ENCODE results near the gene PSD4. TPM values are rescaled to one million over a fixed set of nuclear protein-coding genes. Genes with fewer than 3 reads are reported as not detected.

The PSD4 gene
- total RNA-seq, 4 donors from 2014 or later, result 48.2 to 193 (median 87.4) TPM

DNA sequence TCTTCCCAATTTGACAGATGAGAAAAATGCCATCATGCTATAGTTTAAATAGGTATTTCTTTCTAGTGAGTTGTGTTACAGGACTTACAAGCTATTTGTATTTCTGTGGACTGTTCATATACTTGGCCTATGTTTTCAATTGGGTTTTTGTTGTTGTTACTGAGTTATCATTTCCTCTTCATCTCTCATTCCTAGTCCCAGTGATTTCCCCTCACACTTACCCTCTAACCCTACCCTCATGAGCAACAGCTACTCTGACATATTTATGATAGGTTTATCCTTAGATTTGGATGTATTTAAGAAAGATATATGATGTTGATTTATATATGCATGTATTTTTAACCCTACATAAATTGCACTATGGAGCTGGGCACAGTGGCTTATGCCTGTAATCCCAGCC is 10.9 kb upstream of the PSD4 start:
- Histone ChIP-seq H3K36me3 (no peaks in the 10 kb centered on the region), H3K27ac (no peak overlapping the region), H3K9me3 (no peaks in the 10 kb centered on the region), H3K4me1 (peaks cover 0 to 40% (median 15%) of the 10 kb centered on the region in 4 donors), H3K4me3 (no peak overlapping the region), H3K27me3 (no peaks in the 10 kb centered on the region)
- intact Hi-C loops (cut with DNase I; ENCODE audit: low total_unique reads), result no loop called here
- no peak for DNase-seq
- TF ChIP-seq, protein P1, sequence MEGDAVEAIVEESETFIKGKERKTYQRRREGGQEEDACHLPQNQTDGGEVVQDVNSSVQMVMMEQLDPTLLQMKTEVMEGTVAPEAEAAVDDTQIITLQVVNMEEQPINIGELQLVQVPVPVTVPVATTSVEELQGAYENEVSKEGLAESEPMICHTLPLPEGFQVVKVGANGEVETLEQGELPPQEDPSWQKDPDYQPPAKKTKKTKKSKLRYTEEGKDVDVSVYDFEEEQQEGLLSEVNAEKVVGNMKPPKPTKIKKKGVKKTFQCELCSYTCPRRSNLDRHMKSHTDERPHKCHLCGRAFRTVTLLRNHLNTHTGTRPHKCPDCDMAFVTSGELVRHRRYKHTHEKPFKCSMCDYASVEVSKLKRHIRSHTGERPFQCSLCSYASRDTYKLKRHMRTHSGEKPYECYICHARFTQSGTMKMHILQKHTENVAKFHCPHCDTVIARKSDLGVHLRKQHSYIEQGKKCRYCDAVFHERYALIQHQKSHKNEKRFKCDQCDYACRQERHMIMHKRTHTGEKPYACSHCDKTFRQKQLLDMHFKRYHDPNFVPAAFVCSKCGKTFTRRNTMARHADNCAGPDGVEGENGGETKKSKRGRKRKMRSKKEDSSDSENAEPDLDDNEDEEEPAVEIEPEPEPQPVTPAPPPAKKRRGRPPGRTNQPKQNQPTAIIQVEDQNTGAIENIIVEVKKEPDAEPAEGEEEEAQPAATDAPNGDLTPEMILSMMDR (IDR thresholded peaks at IDR 0.05), result no peak
- TF ChIP-seq POLR2AphosphoS5 (IDR thresholded peaks at IDR 0.05) (no peak), POLR2A (IDR thresholded peaks at IDR 0.05) (no peak), EP300 (IDR thresholded peaks at IDR 0.05; ENCODE audit: low read depth) (no peak)
- in situ Hi-C loops (cut with MboI; ENCODE audit: low pct_ligation_motif_present in 1 of 4, low pct_unique_long_range_greater_than_20kb in 1 of 4, low sequenced_read_pairs in 3 of 4), result no loop called here

DNA sequence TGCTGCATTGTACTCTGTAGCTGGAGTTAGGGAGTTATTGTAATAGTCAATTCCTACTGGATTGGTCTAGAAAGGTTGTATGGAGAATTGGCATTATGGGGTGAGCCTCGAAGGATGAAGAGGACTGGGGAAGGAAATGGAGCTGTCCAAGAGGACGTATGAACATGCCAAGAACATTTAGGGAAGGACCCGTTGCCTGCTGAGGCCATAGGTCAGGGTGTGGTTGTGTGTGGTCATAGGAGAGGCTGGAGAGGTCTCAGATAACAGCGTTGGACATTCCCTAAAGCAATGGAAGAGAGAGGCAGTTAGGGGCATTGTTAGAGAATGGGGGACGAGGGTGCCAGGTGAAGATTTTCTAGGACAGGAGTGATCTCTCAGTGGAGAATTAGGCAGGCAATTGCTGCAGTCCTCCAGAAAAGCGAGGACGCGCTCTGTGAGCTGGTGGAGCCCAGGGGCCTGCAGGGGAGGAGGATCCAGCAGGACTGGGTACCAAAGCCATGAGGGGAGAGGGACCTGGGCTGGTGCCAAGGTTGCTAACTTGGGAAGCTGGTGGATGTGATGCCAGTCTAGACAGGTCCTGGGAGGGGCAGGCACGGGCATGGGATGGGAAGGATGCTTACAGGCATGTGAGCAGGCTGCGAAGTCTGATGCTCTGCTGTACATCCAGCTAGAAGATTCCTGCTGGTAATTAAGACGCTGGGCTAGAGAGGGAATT is 9.4 kb upstream of the PSD4 start:
- H3K9me3 ChIP-seq, result no peaks in the 10 kb centered on the region
- no peaks in the 10 kb centered on the region for H3K27me3 ChIP-seq
- 77 to 82% methylated on average over 10 to 11 of the region's 11 CpGs for WGBS, 2 donors (ENCODE audit: low coverage in 1 of 2)
- H3K4me3 ChIP-seq, result no peak overlapping the region
- intact Hi-C loops (cut with DNase I; ENCODE audit: low total_unique reads), result no loop called here
- peaks cover 0 to 34% (median 8%) of the 10 kb centered on the region in 4 donors for H3K4me1 ChIP-seq
- peak overlapping the region in 2 of 4 donors; percentile 73 to 78 for H3K27ac ChIP-seq
- in situ Hi-C loops (cut with MboI; ENCODE audit: low pct_ligation_motif_present in 1 of 4, low pct_unique_long_range_greater_than_20kb in 1 of 4, low sequenced_read_pairs in 3 of 4), result no loop called here
- no peak for DNase-seq
- H3K36me3 ChIP-seq, result no peaks in the 10 kb centered on the region
- TF ChIP-seq, protein P1 (IDR thresholded peaks at IDR 0.05), result no peak
- no peak for TF ChIP-seq POLR2A (IDR thresholded peaks at IDR 0.05)
- TF ChIP-seq POLR2AphosphoS5 (IDR thresholded peaks at IDR 0.05), result no peak
- no peak for TF ChIP-seq EP300 (IDR thresholded peaks at IDR 0.05; ENCODE audit: low read depth)

DNA sequence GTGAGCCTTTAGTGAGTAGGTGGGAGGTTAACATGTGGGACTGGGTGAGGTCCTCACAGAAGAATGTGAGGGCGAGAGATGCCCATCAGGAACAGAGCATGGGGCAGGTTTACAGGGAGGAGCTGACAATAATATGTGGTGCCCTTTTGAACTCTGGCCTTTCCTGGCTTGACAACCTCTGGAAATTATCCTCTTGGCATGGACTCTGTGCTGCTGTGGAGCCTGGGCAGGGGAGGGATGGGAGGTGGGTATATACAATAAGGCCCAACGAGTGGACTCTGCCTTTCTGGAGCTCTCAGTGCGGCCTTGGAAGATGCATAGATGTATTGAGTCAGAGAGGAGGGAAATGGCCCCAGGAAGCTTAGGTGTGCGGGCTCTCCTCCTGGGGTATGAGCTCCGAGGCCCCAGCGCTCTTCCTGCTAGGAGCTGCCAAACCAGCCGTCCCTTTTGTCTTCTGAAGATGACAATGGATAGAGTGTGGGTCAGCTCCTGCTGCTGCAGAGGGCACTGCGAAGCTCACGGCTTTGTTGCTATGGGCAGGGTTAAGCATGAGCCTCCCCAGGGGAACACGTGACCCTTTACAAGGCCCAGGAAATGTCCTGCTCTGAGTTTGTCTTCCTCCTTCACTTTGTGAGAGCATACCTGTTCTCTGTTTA is 8.7 kb upstream of the PSD4 start:
- Histone ChIP-seq H3K27ac (peak overlapping the region in 3 of 4 donors; percentile 3 to 78 (median 73)), H3K4me1 (peaks cover 0 to 34% (median 8%) of the 10 kb centered on the region in 4 donors), H3K9me3 (no peaks in the 10 kb centered on the region), H3K4me3 (no peak overlapping the region), H3K27me3 (no peaks in the 10 kb centered on the region), H3K36me3 (no peaks in the 10 kb centered on the region)
- intact Hi-C loops (cut with DNase I; ENCODE audit: low total_unique reads) (no loop called here), in situ Hi-C loops (cut with MboI; ENCODE audit: low pct_ligation_motif_present in 1 of 4, low pct_unique_long_range_greater_than_20kb in 1 of 4, low sequenced_read_pairs in 3 of 4) (no loop called here)
- no peak for DNase-seq
- no peak for TF ChIP-seq POLR2AphosphoS5 (IDR thresholded peaks at IDR 0.05)
- TF ChIP-seq, protein P1 (IDR thresholded peaks at IDR 0.05), result no peak
- no peak for TF ChIP-seq EP300 (IDR thresholded peaks at IDR 0.05; ENCODE audit: low read depth)
- no peak for TF ChIP-seq POLR2A (IDR thresholded peaks at IDR 0.05)
- 72% methylated on average over 10 of the region's 10 CpGs; no CpG with 5 or more reads in 1 of the 2 donors for WGBS, 2 donors (ENCODE audit: low coverage in 1 of 2)

DNA sequence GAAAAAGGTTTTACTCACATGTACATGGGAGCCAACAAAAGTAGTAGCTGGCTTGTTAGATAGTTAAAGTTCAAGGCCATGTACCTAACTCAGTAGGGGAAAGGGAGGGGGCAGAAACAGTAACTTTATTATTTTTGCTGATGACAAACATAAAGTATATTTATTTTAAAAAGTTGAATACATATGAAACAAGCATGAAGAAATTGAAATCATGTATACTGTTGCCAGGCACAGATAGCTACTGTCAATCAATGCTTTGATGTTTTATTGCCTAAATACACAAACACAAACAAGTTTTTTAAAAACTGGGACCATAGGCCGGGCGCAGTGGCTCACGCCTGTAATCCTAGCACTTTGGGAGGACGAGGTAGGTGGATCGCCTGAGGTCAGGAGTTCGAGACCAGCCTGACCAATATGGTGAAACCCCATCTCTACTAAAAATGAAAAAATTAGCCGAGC is 7.6 kb upstream of the PSD4 start:
- H3K4me1 ChIP-seq, result peaks cover 0 to 34% (median 8%) of the 10 kb centered on the region in 4 donors
- H3K9me3 ChIP-seq, result no peaks in the 10 kb centered on the region
- intact Hi-C loops (cut with DNase I; ENCODE audit: low total_unique reads) (no loop called here), in situ Hi-C loops (cut with MboI; ENCODE audit: low pct_ligation_motif_present in 1 of 4, low pct_unique_long_range_greater_than_20kb in 1 of 4, low sequenced_read_pairs in 3 of 4) (no loop called here)
- H3K27ac ChIP-seq, result peak overlapping the region in 2 of 4 donors; percentile 73 to 78
- no peak overlapping the region for H3K4me3 ChIP-seq
- H3K36me3 ChIP-seq, result no peaks in the 10 kb centered on the region
- WGBS, 2 donors (ENCODE audit: low coverage in 1 of 2), result 89 to 100% methylated on average over 1 to 7 of the region's 7 CpGs
- no peak for TF ChIP-seq POLR2AphosphoS5 (IDR thresholded peaks at IDR 0.05)
- TF ChIP-seq, protein P1 (IDR thresholded peaks at IDR 0.05), result no peak
- TF ChIP-seq EP300 (IDR thresholded peaks at IDR 0.05; ENCODE audit: low read depth), result no peak
- TF ChIP-seq POLR2A (IDR thresholded peaks at IDR 0.05), result no peak
- no peaks in the 10 kb centered on the region for H3K27me3 ChIP-seq
- no peak for DNase-seq
